RWPE1 (cell line): ENCODE data around the gene EGFR.

Source experiments
- CTCF ChIA-PET: fragments of 350-600 bp; sonication (Branson Sonifier 250); formaldehyde crosslinking; extraction: SDS; loops from one replicate; lab custom pipeline; 2021; lab: Yijun Ruan, JAX
- POLR2A ChIA-PET: fragments of 400-600 bp; formaldehyde crosslinking; extraction: SDS; loops from one replicate; lab custom pipeline; 2020; ENCODE audit warnings: antibody characterized with exemption; ENCODE audit not compliant: low non-redundant PET; lab: Yijun Ruan, JAX
- DNase-seq: peaks from one replicate; pipeline ENCODE4 v3.0.0; 2012; ENCODE audit warnings: low spot score
- H3K27ac ChIP-seq: fragments of 450-650 bp; 2 replicates; pipeline ENCODE4 v1.5.1; 2017
- CTCF ChIP-seq: fragments of 450-650 bp; conservative IDR thresholded peaks from 2 replicates; pipeline ENCODE4 v1.5.1; 2017; ENCODE audit warnings: low read depth, mild to moderate bottlenecking

Gene EGFR

GRCh38 chr7:55072251-55072650, 53.4 kb downstream of the EGFR start:
- H3K27ac ChIP-seq = peak overlapping the region; percentile 68
- CTCF ChIA-PET = no interaction called here
- POLR2A ChIA-PET = no interaction called here
- DNase-seq = no peak
- TF ChIP-seq CTCF = no peak

- no peak for TF ChIP-seq CTCF
- POLR2A ChIA-PET = no interaction called here
- CTCF ChIA-PET = no interaction called here
- H3K27ac ChIP-seq = no peak overlapping the region
- no peak for DNase-seq
These were observed 54.3 kb downstream of the EGFR start for GRCh38 chr7:55073051-55073511.

GRCh38 chr7:55073976-55074528, 55.2 kb downstream of the EGFR start:
- ChIA-PET POLR2A (no interaction called here), CTCF (no interaction called here)
- H3K27ac ChIP-seq = peak overlapping the region; percentile 80
- DNase-seq = peak; percentile 96
- TF ChIP-seq CTCF = no peak

- DNase-seq = no peak
- CTCF ChIA-PET = interaction anchor here (0.6 kb wide), 1 partner anchor 182 kb away, joined by 3 read pairs; no protein-coding TSS in a partner anchor
- POLR2A ChIA-PET = no interaction called here
- no peak for TF ChIP-seq CTCF
- H3K27ac ChIP-seq = peak overlapping the region; percentile 47
These were observed 56.7 kb downstream of the EGFR start for GRCh38 chr7:55075464-55076021.

GRCh38 chr7:55077561-55078410, 59.0 kb downstream of the EGFR start:
- POLR2A ChIA-PET = no interaction called here
- DNase-seq = no peak
- peak overlapping the region; percentile 68 for H3K27ac ChIP-seq
- CTCF ChIA-PET = no interaction called here
- no peak for TF ChIP-seq CTCF
